Spleen (tissue), 7 donors: ENCODE data around the gene CDH9.

Source experiments
- POLR2A ChIP-seq, 3 donors: fragments of 450-650 bp; IDR thresholded peaks; one replicate each; pipeline ENCODE4 v1.5.1; 2017; ENCODE audit warnings: antibody characterized with exemption in 3 of 3, mild to moderate bottlenecking in 1 of 3
- TF ChIP-seq, protein P1 (sequence below), 11 experiments: fragments of 200-600 bp in 7 of 11; fragments of 450-650 bp in 4 of 11; sonication (generic) in 4 of 11; IDR thresholded peaks in 8 of 11; conservative IDR thresholded peaks in 3 of 11; 1 replicate in 7 of 11; 2 replicates in 4 of 11; pipeline versions ENCODE4 v1.4.0 to v1.8.0; 2016 to 2021; ENCODE audit warnings: antibody characterized with exemption in 11 of 11, inconsistent platforms in 4 of 11, mild to moderate bottlenecking in 1 of 11
- donor health status: DM: no; HTN: no; CAD: no; lungs with moderate emphysema.
- donor health status: DM: no; HTN: no; CAD: no.
- donor health status: DM: no; HTN: no; CAD: no.

- TF ChIP-seq, protein P1, sequence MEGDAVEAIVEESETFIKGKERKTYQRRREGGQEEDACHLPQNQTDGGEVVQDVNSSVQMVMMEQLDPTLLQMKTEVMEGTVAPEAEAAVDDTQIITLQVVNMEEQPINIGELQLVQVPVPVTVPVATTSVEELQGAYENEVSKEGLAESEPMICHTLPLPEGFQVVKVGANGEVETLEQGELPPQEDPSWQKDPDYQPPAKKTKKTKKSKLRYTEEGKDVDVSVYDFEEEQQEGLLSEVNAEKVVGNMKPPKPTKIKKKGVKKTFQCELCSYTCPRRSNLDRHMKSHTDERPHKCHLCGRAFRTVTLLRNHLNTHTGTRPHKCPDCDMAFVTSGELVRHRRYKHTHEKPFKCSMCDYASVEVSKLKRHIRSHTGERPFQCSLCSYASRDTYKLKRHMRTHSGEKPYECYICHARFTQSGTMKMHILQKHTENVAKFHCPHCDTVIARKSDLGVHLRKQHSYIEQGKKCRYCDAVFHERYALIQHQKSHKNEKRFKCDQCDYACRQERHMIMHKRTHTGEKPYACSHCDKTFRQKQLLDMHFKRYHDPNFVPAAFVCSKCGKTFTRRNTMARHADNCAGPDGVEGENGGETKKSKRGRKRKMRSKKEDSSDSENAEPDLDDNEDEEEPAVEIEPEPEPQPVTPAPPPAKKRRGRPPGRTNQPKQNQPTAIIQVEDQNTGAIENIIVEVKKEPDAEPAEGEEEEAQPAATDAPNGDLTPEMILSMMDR (IDR thresholded peaks at IDR 0.05 in 8 of 11, conservative IDR thresholded peaks at IDR 0.05 in 3 of 11) = no peak
- TF ChIP-seq POLR2A (IDR thresholded peaks at IDR 0.05) = no peak
Measured at GRCh38 chr5:27020973-27021372, 17.4 kb downstream of the CDH9 start.
